ENCODE results near the gene TM9SF1. TPM values are rescaled to one million over a fixed set of nuclear protein-coding genes. Genes with fewer than 3 reads are reported as not detected.

TM9SF1 gene
- total and polyA plus RNA-seq, 2 of the 13 experiments (the other 11 are each of a cell fraction or from before 2014, with no cell fraction given), result 83.2 to 110 TPM

DNA sequence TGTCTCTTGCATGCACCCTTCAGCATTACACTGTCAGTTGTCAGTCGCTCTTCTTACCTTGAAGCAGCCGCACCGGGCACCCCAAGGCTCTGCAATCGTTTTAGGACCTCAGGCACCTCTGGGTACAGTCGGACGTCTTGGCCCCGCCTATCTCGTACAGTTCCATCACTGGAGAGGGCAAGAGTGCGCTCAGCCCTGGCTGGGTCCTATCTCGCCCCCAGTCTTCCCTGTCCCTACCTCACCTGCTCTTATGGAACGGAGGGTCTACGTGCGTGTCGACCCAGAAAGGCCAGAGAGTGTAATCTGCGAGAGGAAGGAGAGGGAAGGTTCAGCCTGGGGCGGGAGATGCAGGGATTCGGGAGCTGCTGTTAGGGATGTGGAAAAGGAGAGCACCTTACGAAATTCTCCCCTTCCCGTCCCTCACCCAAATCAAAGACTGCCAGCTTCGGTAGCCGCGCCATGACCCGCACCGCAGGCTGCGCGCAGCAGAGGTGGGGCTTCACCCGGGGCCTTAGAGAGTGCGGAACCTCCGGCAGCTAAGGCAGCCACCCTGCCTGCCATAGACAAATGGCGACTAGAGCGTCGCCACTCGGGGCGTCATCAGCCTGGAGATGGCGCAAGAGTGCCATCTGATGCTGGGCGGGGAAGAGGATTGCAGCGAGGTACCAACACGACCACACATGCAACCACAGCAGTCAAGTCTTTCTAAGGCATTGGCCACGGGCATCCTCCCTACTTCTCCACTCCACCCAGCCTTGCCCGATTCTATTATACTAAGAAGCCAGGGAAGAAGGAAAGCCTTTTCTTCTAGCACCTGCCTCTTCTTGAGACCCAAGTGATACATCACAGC is 20.5 kb upstream of the TM9SF1 start, which contains the start of gene MDP1 (continued):
- TF ChIP-seq ELF1 (CRISPR knock-in tag; IDR thresholded peaks at IDR 0.05), result peak; percentile 92
- peak; percentile 75 for TF ChIP-seq RARA (CRISPR knock-in tag; IDR thresholded peaks at IDR 0.05)
- TF ChIP-seq DR1 (CRISPR knock-in tag; IDR thresholded peaks at IDR 0.05), result no peak; the same call in 1 of the 2 replicates
- TF ChIP-seq HBP1 (CRISPR knock-in tag; IDR thresholded peaks at IDR 0.05; ENCODE audit: low read depth), result peak; percentile 94
- TF ChIP-seq KDM5A (IDR thresholded peaks at IDR 0.05; ENCODE audit: borderline replicate concordance, low read length), result peak; percentile 93
- no peak for TF ChIP-seq PBX3 (CRISPR knock-in tag; IDR thresholded peaks at IDR 0.05; ENCODE audit: borderline replicate concordance)
- TF ChIP-seq CAMTA2 (CRISPR knock-in tag; IDR thresholded peaks at IDR 0.05; ENCODE audit: borderline replicate concordance), result peak; percentile 98
- TF ChIP-seq CBX5 (CRISPR knock-in tag; IDR thresholded peaks at IDR 0.05; ENCODE audit: borderline replicate concordance), result peak; percentile 98; the same call in 1 of the 2 replicates
- TF ChIP-seq ZFP1 (CRISPR knock-in tag; IDR thresholded peaks at IDR 0.05), result peak; percentile 89; the same call in 1 of the 2 replicates
- TF ChIP-seq ZNF558 (CRISPR knock-in tag; IDR thresholded peaks at IDR 0.05; ENCODE audit: borderline replicate concordance), result no peak
- TF ChIP-seq, protein P1, sequence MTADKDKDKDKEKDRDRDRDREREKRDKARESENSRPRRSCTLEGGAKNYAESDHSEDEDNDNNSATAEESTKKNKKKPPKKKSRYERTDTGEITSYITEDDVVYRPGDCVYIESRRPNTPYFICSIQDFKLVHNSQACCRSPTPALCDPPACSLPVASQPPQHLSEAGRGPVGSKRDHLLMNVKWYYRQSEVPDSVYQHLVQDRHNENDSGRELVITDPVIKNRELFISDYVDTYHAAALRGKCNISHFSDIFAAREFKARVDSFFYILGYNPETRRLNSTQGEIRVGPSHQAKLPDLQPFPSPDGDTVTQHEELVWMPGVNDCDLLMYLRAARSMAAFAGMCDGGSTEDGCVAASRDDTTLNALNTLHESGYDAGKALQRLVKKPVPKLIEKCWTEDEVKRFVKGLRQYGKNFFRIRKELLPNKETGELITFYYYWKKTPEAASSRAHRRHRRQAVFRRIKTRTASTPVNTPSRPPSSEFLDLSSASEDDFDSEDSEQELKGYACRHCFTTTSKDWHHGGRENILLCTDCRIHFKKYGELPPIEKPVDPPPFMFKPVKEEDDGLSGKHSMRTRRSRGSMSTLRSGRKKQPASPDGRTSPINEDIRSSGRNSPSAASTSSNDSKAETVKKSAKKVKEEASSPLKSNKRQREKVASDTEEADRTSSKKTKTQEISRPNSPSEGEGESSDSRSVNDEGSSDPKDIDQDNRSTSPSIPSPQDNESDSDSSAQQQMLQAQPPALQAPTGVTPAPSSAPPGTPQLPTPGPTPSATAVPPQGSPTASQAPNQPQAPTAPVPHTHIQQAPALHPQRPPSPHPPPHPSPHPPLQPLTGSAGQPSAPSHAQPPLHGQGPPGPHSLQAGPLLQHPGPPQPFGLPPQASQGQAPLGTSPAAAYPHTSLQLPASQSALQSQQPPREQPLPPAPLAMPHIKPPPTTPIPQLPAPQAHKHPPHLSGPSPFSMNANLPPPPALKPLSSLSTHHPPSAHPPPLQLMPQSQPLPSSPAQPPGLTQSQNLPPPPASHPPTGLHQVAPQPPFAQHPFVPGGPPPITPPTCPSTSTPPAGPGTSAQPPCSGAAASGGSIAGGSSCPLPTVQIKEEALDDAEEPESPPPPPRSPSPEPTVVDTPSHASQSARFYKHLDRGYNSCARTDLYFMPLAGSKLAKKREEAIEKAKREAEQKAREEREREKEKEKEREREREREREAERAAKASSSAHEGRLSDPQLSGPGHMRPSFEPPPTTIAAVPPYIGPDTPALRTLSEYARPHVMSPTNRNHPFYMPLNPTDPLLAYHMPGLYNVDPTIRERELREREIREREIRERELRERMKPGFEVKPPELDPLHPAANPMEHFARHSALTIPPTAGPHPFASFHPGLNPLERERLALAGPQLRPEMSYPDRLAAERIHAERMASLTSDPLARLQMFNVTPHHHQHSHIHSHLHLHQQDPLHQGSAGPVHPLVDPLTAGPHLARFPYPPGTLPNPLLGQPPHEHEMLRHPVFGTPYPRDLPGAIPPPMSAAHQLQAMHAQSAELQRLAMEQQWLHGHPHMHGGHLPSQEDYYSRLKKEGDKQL (CRISPR knock-in tag; IDR thresholded peaks at IDR 0.05; ENCODE audit: low read depth), result no peak; the same call in none of the 2 replicates
- no peak for TF ChIP-seq ZNF737 (CRISPR knock-in tag; IDR thresholded peaks at IDR 0.05; ENCODE audit: borderline replicate concordance)
- peak; percentile 94; the same call in 1 of the 2 replicates for TF ChIP-seq ZBTB34 (CRISPR knock-in tag; IDR thresholded peaks at IDR 0.05)
- peak; percentile 86 for TF ChIP-seq ZNF263 (CRISPR knock-in tag; IDR thresholded peaks at IDR 0.05)
- peak; percentile 100 for TF ChIP-seq TARDBP (CRISPR knock-in tag; IDR thresholded peaks at IDR 0.05)
- no peak for TF ChIP-seq NR2F2 (IDR thresholded peaks at IDR 0.05; ENCODE audit: borderline replicate concordance, low read depth)
- no peak for TF ChIP-seq TCF7 (IDR thresholded peaks at IDR 0.05; ENCODE audit: low read depth)
- TF ChIP-seq ZBTB43 (CRISPR knock-in tag; conservative IDR thresholded peaks at IDR 0.05), result peak; percentile 81
